ENCODE results near the gene OR2AP1.

GRCh38 chr12:55548756-55549155 lies 23.5 kb upstream of the OR2AP1 start:
- TF ChIP-seq CTCF (IDR thresholded peaks at IDR 0.05; ENCODE audit: borderline replicate concordance, extremely low read depth, low read length, poor library complexity, severe bottlenecking) (no peak), EZH2 (IDR thresholded peaks at IDR 0.05; ENCODE audit: borderline replicate concordance, low read depth, low read length, severe bottlenecking) (no peak)

Measured in DND-41 (cell line).